HG03354 (cell line): ENCODE measurements around the gene GOLGA5.
"Not testable (repeated sequence)": the region's sequence is repeated elsewhere in the genome, so short reads cannot be mapped to it uniquely, and the experiment has no call there.

ENCODE experiments used
- ATAC-seq: cut with Tn5 transposase; IDR thresholded peaks from one replicate; pipeline ENCODE4 v1.9.1; 2021; ENCODE audit warnings: mild to moderate bottlenecking; ENCODE audit not compliant: unreplicated experiment, poor library complexity, severe bottlenecking

GOLGA5 gene

DNA sequence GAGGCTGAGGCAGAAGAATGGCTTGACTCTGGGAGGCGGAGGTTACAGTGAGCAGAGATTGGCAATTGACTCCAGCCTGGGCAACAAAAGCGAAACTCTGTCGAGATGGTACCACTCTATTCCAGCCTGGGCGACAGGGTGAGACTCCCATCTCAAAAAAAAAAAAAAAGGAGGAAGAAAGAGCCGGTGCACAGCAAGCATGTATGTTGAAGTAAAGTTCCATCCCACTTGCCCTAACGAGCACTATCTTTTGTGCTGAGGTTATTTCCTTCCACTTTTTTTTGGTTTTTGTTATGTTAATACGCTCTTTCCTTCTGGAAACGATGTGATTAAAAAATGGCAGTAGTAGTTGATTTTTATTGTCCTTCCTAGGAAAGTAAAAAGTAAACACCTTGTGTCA, 19.5 kb upstream of the GOLGA5 start:
- ATAC-seq, result no peak

GRCh38 chr14:92775292-92775691, 18.8 kb upstream of the GOLGA5 start:
- peak; percentile 97 for ATAC-seq

- ATAC-seq, result not testable (repeated sequence)
Measured at GRCh38 chr14:92778868-92779565, 15.1 kb upstream of the GOLGA5 start.

- no peak for ATAC-seq
Measured at GRCh38 chr14:92780444-92781232, 13.5 kb upstream of the GOLGA5 start.

GRCh38 chr14:92781350-92781749, 12.8 kb upstream of the GOLGA5 start:
- ATAC-seq, result no peak

DNA sequence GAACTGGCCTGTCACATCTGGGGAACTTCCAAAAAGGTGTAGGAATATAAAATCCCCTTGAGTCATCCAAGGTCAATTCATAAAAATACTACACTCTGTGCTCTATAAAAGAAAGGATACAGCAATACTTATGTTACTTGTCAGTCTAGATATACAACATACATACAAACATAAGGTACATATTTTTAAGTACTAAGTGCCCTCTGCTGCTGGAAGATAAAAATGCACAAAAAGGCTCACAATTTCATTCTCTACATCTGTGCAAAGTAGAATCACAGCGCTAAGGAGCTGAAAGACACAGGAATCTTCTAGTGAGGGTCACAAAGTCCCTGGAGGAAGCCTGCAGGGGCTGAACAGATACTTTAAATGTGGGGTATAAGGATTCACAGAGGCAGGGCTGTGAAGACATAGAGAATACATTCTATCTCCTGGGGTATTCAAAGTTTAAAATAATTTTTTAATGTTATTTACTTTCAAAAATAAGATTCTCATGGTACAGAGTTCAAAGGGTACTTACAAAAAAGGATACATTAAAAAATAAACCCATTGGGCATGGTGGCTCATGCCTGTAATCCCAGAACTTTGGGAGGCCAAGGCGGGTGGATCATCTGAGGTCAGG, 10.2 kb upstream of the GOLGA5 start:
- ATAC-seq, result no peak

GRCh38 chr14:92785667-92786426, 8.3 kb upstream of the GOLGA5 start:
- ATAC-seq, result no peak

DNA sequence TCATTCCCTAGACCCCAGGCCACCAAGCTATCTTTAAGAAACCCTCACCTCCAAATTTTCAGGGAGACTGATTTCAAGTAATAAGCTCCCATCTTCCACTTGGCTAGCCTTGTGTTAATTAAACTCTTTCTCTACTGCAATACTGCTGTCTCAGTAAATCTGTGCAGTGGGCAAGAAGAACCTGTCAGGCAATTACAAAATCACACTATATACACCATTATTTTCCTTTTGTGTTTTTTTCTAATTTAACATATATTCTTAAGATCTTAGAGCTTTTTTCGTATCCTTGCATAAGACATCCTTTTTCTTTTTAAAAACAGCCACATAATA, 7.7 kb upstream of the GOLGA5 start:
- ATAC-seq, result no peak

GRCh38 chr14:92787554-92787953, 6.6 kb upstream of the GOLGA5 start:
- ATAC-seq, result no peak

GRCh38 chr14:92789457-92790089, 4.5 kb upstream of the GOLGA5 start:
- ATAC-seq, result no peak

- ATAC-seq, result no peak
Measured at GRCh38 chr14:92792885-92793284, 1.2 kb upstream of the GOLGA5 start.

DNA sequence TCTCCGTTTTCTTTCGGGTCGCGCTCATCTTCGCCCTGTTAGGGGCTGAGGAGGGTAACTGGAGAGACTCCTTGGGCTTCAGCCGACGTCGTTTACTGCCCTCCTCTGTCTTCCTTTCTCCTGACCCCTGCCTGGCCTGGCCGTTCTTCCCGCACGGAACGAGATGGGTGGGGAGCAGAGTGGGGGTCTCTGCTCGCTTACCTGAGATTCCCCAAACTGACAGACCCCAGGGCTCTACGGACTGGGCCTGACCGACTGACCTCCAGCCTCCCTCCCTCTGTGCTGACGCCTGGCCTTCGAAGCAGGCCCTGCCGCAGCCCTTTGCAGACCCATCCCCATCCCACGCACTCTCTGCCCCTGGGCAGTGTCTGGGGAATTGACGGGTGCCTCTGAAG, 439 bp downstream of the GOLGA5 start:
- no peak for ATAC-seq

GRCh38 chr14:92794961-92795360, 856 bp downstream of the GOLGA5 start:
- ATAC-seq, result no peak

DNA sequence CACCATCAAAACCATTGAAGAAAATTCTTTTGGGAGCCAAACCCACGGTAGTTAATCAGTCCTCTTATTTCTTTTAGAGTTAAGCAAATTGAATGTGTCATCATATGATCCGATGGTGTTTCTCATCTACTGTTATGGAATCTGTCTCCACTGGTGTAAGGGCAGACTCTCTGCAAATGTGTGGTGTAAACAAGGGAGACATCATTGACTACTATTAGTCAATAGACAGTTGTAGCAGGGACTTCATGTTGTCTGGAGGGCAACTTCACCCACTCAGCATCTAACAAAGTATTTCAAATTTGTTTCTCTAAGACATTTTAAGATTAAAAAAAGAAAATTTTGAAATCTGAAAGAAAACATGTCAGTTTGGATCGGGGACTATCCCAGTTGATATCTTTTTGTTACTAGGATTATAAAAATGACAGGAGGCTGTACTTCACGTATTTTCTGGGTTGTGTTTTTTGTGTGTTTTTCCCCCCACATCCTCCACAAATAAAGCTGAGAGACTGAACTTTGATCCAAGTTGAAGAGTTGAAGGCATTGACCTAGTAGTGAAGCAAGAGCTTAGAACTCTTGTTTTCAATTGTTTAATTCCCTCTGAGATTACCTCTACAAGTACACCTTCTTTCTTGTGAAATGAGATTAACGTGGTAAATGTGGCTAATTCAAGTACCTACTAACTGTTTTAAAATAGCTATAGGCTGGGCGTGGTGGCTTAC, 4.0 kb downstream of the GOLGA5 start:
- ATAC-seq, result no peak

DNA sequence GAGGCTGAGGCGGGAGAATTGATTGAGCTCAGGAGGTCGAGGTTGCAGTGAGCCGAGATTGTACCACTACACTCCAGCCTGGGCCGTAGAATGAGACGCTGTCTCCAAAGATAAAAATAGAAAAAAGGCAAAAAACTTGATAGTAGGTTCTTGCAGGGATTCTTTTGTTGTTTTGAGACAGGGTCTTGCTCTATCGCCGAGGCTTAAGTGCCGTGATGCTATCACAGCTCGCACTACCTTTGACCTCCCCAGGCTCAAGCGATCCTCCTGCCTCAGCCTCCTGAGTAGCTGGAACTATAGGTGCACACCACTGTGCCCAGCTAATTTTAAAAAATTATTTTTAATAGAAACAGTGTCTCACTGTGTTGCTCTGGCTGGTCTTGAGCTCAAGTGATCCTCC, 4.7 kb downstream of the GOLGA5 start:
- ATAC-seq, result no peak

DNA sequence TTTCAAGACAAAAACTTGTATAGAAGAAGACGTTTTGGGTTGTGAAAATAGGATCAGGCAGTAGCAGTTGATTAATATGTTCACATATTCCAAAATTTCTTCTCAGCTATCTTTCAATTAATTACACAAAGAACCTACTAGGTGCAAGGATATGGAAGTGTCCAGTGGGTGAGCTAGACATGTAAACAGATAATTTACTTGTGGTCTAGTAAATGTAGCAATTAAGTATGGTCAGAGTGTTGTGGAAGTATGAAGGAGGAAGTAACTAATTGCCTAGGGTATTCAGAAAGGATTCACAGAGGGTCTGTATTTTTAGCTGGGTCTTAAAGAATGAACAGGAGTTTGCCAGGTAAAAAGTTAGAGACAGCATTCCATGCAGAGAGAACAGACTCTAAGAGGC, 5.9 kb downstream of the GOLGA5 start:
- no peak for ATAC-seq

- ATAC-seq, result no peak
Measured at GRCh38 chr14:92800525-92800924, 6.4 kb downstream of the GOLGA5 start.

- no peak for ATAC-seq
Measured at GRCh38 chr14:92801917-92802316, 7.8 kb downstream of the GOLGA5 start.

GRCh38 chr14:92802678-92803077, 8.6 kb downstream of the GOLGA5 start:
- no peak for ATAC-seq
